GM18526 (cell line): ENCODE results near the gene NTNG2.

Experiments
- POLR2A ChIP-seq: IDR thresholded peaks from 3 replicates; pipeline ENCODE4 v1.6.1; 2011; ENCODE audit not compliant: insufficient read length; ENCODE audit errors: extremely low read depth

The NTNG2 gene

DNA sequence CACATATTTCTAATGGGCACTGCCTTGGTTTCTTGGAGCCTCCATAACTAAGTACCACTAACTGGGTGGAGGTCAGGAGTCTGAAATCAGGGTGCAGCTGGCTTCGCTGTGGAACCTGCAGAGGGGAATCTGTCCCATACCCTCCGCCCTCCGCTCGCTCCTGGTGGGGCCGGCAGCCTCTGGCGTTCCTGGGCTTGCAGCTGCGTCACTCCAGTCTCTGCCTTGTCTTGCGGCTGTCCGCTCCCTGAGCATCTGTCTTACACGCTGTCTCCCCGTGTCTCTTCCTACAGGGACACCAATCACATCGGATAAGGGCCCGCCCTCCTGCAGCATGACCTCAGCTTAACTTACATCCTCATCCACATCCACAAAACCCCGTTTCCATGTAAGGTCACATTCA, 45.4 kb downstream of the NTNG2 start:
- TF ChIP-seq POLR2A: no peak

DNA sequence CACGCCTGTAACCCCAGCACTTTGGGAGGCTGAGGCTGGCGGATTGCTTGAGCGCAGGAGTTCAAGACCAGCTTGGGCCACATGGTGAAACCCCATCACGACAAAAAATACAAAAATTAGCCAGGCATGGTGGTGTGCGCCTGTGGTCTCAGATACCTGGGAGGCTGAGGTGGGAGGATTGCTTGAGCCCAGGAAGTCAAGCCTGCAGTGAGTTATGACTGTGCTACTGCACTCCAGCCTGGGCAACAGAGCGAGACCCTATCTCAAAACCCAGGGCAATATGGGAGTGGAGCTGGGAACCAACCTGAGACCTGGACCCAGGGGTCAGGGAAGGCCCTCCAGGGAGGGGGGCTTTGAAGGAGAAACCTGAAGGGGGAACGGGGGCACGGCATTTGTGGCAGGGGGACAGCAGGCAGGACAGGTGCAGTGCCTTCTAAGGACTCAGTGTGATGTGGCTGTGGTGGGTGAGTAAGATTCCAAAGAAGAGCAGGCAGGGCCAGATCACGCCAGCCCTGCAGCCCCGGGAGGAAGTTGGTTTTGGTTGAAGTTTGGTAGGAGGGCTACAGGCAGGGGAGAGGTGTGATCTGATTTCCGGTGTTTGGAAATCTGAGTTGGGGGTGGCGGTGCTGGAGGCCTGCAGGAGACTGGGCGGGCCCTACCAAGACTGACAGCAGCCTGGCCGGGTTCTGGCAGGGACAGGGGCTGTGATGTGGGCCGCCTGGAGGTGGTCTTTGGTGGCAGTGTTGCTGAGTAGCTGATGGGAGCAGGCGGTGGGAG, 46.2 kb downstream of the NTNG2 start:
- TF ChIP-seq POLR2A: no peak

DNA sequence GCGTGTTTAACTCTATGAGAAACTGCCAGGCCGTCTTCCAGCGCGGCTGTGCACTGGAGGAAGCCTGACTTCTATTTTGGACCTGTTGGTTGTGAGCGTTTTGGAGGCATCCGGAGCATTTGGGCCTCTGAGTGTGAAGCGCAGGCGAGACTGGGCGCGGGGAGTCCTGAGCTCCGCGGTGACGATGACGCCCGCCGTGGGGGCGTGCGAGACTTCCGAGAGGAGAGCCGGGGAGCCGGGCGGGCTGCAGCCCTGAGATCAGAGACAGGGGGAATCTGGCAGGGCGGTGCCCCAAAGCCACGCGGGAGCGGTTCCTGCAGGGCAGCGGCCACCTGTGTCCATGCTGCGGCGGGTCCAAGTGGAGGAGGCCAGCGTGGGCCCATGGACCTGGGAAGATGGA, 47.4 kb downstream of the NTNG2 start:
- no peak for TF ChIP-seq POLR2A

DNA sequence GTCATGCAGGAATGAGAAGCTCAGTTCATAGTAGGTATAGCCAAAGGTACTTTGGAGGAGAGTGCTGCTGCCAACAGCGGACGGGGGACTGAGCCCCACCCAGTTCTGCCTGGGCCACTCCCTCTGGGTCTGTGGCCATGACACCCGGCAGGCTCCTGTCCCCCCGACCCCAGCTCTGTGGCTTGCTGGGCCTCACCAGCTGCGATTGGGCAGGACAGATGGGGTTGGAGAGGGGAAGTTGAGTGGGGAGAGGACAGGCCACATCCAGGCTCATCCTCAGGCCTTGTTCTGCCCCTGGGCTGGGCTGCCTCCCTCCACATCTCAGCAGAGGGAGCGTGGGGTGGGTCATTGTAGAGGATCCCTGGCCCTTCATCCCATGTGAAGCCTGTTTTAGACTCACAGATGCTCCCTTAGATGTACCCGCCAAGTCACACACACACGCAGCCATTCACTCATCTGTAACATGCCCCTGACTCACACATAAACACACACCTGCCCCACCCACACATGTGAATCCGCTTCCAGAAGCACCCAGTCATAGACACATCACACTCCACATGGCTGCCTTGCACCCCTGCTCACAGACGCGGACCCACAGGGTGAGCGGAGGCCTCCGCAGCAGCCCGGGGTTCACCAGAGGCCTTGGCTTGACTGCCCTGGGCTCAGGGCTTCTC, 48.8 kb downstream of the NTNG2 start:
- no peak for TF ChIP-seq POLR2A

DNA sequence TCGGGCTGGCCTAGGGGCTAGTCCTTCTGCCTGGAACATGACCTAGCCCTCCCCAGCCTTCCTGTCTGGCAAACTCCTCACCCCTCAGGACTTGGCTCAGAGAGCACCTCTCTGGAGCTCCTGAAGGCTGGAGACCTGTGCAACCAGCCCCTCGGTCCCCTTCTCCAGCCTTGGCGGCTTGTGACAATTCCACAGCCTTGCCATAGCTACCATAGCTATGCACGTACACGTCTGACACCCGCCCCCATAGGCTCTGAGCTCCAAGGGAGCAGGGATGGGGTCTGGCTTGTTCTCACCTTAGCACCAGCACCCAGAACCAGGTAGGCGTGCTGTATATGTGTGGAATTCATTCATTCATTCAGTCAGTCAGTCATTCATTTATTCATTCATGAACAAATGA, 49.7 kb downstream of the NTNG2 start:
- no peak for TF ChIP-seq POLR2A

DNA sequence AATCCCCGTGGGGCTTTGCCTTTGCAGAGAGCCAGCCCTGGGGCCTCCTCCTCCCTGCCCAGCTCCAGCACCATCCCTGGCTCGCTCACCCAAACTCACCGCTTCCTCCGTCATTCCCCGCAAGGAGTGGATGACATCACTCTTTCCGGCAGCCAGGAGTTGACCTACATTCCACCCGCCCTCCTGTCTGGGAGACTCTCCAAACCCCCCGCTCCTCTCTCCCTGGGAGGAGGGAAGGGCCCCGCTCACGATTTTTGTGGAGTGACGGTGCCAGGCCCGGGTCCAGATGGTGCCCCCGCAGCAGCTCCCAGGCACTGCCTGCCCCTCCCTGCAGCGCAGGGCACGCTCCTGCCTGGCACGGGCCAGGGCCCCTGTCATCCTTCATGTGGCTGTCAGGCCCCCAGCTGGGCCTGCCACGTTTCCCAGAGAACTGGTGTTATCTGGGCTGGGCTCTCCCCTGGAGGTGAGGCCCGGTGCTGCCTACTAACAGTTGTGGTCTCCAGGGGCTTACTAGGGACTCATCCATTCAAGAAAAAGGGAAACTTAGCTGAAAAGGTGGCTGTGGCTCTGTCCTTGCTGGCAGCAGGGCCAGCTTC, 52.3 kb downstream of the NTNG2 start:
- TF ChIP-seq POLR2A: no peak

DNA sequence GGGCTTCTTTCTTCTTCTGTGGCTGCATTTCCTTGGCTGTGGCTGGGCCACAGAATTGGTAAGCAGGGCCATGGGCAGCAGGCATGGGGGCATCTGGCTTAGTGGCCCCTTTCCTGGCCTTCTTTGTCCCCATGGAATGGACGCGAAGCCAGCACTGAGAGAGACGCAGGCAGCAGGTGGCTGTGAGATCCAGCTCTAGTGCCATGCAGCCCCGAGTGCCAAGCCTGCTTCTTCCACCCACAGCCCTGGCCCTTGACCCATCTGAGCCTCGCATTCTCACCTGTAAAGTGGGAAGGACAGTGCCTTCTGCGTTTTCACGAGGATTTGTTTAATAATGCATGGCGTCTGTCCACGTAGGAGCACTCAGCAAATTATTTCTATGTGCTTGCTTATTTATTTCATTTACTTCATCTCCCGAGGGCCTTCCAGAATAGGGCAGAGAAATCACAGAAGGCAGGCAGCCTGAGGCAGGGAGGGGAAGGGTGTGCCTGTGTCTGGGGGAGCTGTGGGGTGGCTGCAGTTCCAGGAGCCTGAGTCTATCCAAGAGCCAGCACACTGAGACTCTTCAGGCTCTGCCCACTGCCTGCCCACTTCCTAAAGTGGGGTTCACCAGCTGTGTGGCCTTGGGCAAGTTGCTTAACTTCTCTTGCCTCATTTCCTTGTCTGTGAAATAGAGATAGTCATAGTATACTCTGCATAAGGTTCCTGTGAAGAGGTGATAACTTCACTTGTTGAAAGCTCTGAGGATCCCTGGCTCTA, 55.2 kb downstream of the NTNG2 start:
- no peak for TF ChIP-seq POLR2A

DNA sequence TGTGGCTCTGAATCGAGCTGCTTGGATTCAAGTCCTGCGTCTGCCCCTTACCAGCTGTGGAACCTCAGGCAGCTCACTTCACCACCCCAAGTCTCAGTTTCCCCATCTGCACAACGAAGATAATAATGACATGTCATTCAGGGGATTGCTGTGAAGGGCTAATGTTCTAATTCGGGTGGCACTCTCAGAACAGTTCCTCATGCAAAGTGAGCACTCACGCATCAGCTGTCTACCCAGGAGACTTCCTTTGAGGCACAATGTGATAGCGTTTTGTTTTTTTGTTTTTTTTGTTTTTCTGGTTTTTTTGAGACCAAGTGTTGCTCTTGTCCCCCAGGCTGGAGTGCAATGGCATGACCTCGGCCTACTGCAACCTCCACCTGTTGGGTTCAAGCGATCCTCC, 56.4 kb downstream of the NTNG2 start:
- TF ChIP-seq POLR2A: no peak

DNA sequence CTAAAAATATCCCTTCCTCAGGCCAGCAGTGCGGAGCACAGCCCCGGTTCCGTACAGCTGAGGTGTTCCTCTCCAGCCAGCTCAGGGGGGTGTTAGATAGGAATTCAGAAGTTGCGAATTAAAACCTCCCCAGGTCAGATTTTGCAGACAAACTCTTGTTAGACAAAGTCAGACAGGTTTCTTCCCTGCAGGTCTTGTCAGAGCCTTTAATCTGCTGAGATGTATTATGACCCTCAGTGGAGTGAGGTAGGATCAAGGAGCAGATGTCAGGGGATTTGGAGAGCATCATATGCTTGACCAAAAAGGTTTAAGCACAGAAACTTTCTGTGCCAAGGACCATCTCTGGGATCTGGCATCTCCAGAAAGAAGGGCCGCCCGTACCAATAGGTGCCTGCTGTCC, 60.1 kb downstream of the NTNG2 start:
- TF ChIP-seq POLR2A: no peak

DNA sequence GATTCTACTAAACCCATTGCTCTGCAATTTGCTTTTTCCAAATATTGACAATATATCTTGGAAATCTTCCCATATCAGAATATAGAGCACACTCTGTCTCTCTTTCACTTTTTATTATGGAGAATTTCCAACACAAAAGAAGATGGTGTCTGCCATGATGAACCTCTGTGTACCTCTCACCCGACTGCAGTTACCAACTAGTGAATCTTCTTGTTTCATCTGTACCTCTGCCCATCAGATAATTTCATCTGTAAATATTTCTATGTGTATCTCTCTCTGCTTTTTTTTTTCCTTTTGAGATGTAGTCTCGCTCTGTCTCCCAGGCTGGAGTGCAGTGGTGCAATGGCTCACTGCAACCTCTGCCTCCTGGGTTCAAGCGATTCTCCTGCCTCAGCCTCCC, 62.8 kb downstream of the NTNG2 start:
- TF ChIP-seq POLR2A: no peak

DNA sequence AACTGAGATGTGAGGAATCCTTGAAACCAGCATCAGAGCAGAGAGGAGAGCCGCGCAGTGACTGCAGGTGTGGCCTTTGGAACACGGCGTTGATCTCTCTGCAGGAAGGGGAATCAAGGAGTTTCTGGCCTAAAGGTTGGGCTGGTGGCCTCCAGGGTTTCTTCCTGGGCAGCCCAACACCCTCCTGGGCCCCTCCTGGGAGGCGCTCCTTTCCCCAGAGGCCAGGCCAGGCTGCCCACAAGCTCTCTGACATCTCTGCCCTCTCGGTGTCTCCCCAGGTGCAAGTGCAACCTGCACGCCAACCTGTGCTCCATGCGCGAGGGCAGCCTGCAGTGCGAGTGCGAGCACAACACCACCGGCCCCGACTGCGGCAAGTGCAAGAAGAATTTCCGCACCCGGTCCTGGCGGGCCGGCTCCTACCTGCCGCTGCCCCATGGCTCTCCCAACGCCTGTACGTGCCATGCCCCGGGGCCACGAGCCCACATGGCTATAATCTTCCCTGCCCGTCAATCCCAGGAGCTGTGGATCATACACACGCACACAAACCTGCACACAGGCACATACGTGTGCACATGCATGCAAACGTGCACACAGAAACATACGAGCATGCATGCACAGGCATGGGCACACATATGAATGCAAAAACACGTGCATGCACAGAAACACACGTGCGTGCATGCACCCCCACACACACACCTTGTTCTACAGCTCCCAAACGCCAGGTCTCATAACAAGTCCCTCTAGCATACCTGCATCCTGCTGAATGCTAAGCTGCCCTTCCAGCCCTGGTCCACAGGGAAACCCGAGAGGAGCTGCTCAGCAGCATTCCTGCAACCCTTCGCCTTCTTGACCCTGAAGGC, 64.9 kb downstream of the NTNG2 start:
- TF ChIP-seq POLR2A: no peak

DNA sequence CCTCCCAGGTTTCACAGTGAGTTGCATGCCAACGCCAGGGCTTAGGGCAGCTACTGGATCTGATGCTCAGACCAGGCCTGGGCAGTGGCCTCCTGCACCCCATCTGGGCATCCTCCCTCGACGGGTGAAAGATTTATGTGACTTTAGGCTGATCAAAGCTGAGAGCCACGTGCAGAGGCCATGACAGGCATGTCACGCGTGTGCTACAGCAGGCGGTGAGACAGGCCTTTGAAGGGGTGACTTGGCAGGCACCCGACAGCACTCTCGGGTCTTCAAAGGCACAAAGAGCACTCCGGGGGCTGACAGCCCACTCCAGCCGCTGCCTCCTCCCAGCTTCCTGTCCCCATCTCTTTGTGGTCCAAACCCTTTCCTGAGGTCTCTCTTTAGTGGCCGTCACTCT, 66.2 kb downstream of the NTNG2 start:
- TF ChIP-seq POLR2A: no peak

DNA sequence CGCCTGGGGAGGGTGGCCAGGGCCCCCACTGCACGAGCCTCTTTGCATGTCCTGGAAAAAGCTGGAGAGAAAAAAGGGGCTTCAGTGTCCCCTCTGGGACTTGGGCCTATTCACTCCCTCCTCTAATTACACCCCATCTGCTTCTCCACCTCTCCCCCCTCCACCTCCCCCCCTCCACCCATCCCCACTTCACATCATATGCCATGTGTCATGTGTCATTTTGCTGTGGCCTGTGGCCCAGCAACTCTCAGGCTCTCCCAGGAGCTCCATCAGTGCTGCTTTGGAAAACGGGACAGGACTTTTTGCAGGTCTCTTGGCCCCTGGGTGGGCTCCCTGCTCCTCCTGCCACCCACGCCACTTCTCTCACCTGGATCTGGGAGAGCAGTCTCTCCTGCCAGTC, 68.7 kb downstream of the NTNG2 start:
- TF ChIP-seq POLR2A: no peak

DNA sequence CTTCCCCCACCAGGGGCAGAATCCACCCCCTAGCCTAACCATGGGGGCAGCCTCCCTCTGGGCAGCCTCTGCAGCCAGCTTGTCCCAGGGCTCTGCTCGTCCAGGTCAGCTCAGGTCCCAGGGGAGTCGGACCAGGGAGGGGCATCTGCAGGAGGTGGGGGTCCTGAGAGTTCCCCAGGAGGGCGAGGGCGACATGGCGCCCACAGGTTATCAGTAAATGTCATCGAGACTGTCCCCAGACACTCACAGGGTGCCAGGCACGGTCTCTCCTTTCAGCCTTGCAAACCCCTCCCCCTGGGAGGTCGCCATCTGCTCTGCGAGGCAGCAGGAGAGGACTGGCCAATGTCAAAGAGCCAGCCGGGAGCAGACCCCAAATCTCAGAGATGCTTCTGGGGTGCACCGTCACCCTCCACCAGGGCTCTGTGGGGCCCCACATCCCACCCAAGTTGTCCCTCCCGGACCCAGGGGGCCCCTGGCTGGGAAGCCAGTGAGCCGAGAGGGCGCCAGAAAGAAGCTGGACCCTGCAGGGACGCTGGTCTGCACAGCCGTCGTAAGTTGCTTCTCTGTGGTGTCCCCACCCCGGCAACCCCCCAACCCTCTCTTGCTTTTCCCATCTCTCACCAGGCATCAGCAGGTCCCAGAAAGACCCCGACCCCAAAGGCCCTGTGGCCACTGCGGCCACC, 69.3 kb downstream of the NTNG2 start:
- no peak for TF ChIP-seq POLR2A
